Activated T-helper 1 cell treated with Interleukin-2 at 50 U/mL for 16 hours (primary cell): ENCODE data around the gene OR2V2.

Experiments
- DNase-seq: peaks from one replicate; pipeline ENCODE4 v3.0.0-alpha.2; 2020; ENCODE audit warnings: low read depth

OR2V2 gene

DNA sequence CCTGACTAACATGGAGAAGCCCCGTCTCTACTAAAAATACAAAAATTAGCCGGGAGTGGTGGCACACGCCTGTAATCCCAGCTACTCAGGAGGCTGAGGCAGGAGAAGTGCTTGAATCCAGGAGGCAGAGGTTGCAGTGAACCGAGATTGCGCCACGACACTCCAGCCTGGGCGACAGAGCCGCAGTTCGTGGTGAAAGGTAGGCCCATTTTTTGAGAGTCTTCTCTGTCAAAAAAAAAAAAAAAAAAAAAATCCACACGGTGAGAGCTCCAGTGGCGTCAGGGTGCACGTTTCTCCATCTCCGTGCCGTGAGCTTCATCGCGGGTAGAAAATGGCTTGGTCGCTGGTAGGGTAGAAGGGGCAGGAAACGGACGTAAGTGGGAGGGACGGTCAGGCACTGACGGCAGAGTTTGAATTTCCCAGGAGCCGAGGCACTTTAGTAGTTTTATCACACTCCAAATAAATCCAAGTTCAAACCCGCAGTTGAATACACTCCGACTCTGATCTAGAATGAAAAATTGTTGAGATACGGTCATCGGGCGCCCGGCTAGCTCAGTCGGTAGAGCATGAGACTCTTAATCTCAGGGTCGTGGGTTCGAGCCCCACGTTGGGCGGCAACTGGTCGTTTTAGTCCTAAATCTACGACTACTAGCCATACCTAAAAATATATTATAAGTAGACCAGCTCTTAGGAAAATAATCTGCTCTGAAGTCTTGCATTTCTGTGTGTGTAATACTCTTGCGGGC lies 60.0 kb downstream of the OR2V2 start:
- no peak for DNase-seq

DNA sequence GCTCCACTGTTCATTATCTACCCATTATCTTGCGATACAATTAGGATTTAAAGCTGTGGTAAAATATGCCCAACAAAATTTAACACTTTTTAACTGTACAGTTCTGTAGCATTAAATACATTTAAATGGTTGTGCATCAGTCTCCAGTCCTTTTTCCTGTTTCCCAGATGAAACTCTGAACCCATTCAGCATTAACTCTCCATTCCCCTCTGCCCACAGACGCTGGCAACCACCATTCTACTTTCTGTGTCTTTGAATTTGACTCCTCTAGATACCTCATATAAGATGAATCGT lies 60.5 kb downstream of the OR2V2 start:
- DNase-seq, result no peak
